HepG2 (cell line): ENCODE measurements around the gene TMEM236. TPM values are rescaled to one million over a fixed set of nuclear protein-coding genes. Genes with fewer than 3 reads are reported as not detected.

Experiments
- ATAC-seq: fragments of 200-7000 bp; cut with Tn5 transposase; 3 replicates; pipeline ENCODE4 v1.9.1; 2020; ENCODE audit warnings: mild to moderate bottlenecking, moderate library complexity
- Bru-seq: library from RNA; stranded (reverse); fragments of 400-500 nt; gene quantifications from one replicate; lab custom pipeline; 2021; lab: Mats Ljungman, UMichigan
- BruChase-seq, 2 experiments: library from RNA; stranded (reverse); fragments of 400-500 nt; gene quantifications; one replicate each; lab custom pipeline; 2021; lab: Mats Ljungman, UMichigan
- BruUV-seq: library from RNA; stranded (reverse); fragments of 400-500 nt; replicated peaks from 2 replicates; lab custom pipeline; 2021; lab: Mats Ljungman, UMichigan
- CTCF ChIA-PET: fragments of 300-600 bp; formaldehyde crosslinking; extraction: SDS; loops from one replicate; lab custom pipeline; 2021; ENCODE audit warnings: low total read pairs, inconsistent platforms, low intra/inter-chr PET ratio; lab: Yijun Ruan, JAX
- POLR2A ChIA-PET: fragments of 350-600 bp; sonication (Branson Sonifier 250); formaldehyde crosslinking; loops from one replicate; lab custom pipeline; 2020; ENCODE audit warnings: antibody characterized with exemption, inconsistent platforms; lab: Yijun Ruan, JAX
- DNase-seq: peaks from one replicate; pipeline ENCODE4 v3.0.0-alpha.2; 2015; ENCODE audit warnings: low spot score
- FAIRE-seq: peaks from 3 replicates; lab custom pipeline; 2011; peaks lifted over from hg19 to GRCh38; lab: Jason Lieb, UNC
- H2AFZ ChIP-seq: one replicate; pipeline ENCODE4 v1.6.1; 2011; ENCODE audit warnings: low read length, inconsistent platforms
- H3K27ac ChIP-seq: fragments of 300-600 bp; 3 replicates; pipeline ENCODE4 v1.8.0; 2011; ENCODE audit warnings: mixed run types, mild to moderate bottlenecking, mixed read lengths, low read length, inconsistent platforms; ENCODE audit not compliant: insufficient read depth; ENCODE audit errors: extremely low read length
- H3K27me3 ChIP-seq, 2 experiments: fragments of 200-600 bp in 1 of 2; 2 replicates in 1 of 2; 3 replicates in 1 of 2; pipeline versions ENCODE4 v1.6.0 to v1.8.0; 2011; ENCODE audit warnings: low read length in 2 of 2, mild to moderate bottlenecking in 2 of 2, moderate library complexity in 2 of 2, inconsistent platforms in 1 of 2; ENCODE audit not compliant: insufficient read depth in 2 of 2, control insufficient read depth in 1 of 2
- H3K36me3 ChIP-seq, 2 experiments: fragments of 200-600 bp in 1 of 2; replicated peaks in 1 of 2; 2 replicates in 1 of 2; 3 replicates in 1 of 2; pipeline versions ENCODE4 v1.5.1 to v1.8.0; 2011; ENCODE audit warnings: low read length in 2 of 2, inconsistent platforms in 1 of 2; ENCODE audit not compliant: insufficient read depth in 2 of 2, control insufficient read depth in 1 of 2
- H3K4me1 ChIP-seq: 2 replicates; pipeline ENCODE4 v1.5.1; 2012; ENCODE audit warnings: low read length, inconsistent platforms; ENCODE audit not compliant: insufficient read depth
- H3K4me2 ChIP-seq: 2 replicates; pipeline ENCODE4 v1.6.0; 2011; ENCODE audit warnings: low read depth, low read length, inconsistent platforms
- H3K4me3 ChIP-seq, 3 experiments: fragments of 200-600 bp in 1 of 3; sonication (generic), shearing (Covaris generic) in 1 of 3; replicated peaks in 1 of 3; 2 replicates each; pipeline ENCODE4 v1.5.1; 2011 to 2016; ENCODE audit warnings: low read length in 3 of 3, inconsistent platforms in 2 of 3, low read depth in 2 of 3, mild to moderate bottlenecking in 2 of 3, control low read depth in 1 of 3, mixed read lengths in 1 of 3; ENCODE audit not compliant: insufficient read depth in 1 of 3
- H3K79me2 ChIP-seq: one replicate; pipeline ENCODE4 v1.6.1; 2011; ENCODE audit warnings: low read length, inconsistent platforms; ENCODE audit not compliant: insufficient read depth
- H3K9ac ChIP-seq: 2 replicates; pipeline ENCODE4 v1.6.0; 2011; ENCODE audit warnings: mild to moderate bottlenecking, low read depth, low read length, inconsistent platforms; ENCODE audit not compliant: insufficient read depth
- H3K9me3 ChIP-seq: 2 replicates; pipeline ENCODE4 v1.5.1; 2012; ENCODE audit warnings: mild to moderate bottlenecking, low read length
- H4K20me1 ChIP-seq: 2 replicates; pipeline ENCODE4 v1.6.0; 2011; ENCODE audit warnings: inconsistent platforms, mild to moderate bottlenecking, low read length, moderate library complexity; ENCODE audit not compliant: insufficient read depth
- ADNP ChIP-seq: sonication (generic); formaldehyde crosslinking; IDR thresholded peaks from 2 replicates; pipeline ENCODE4 v1.4.0; 2020; ENCODE audit warnings: missing genetic modification reagents
- MAFF ChIP-seq: IDR thresholded peaks from 2 replicates; pipeline ENCODE4 v1.6.1; 2011; ENCODE audit warnings: low read depth, low read length, improper control_type of control experiment
- MAFK ChIP-seq, 2 experiments: IDR thresholded peaks in 1 of 2; conservative IDR thresholded peaks in 1 of 2; 2 replicates each; pipeline ENCODE4 v1.6.1; 2011; ENCODE audit warnings: improper control_type of control experiment in 2 of 2, low read length in 2 of 2
- ZNF136 ChIP-seq: sonication (generic); formaldehyde crosslinking; IDR thresholded peaks from 2 replicates; pipeline ENCODE4 v1.8.1; 2022; ENCODE audit warnings: low read depth, mild to moderate bottlenecking, moderate library complexity, missing genetic modification reagents
- ZNF7 ChIP-seq: IDR thresholded peaks from 2 replicates; pipeline ENCODE4 v1.6.1; 2016; ENCODE audit warnings: missing biosample characterization, missing genetic modification reagents
- ZSCAN12 ChIP-seq: sonication (generic); formaldehyde crosslinking; IDR thresholded peaks from 2 replicates; pipeline ENCODE4 v1.9.0; 2021; ENCODE audit warnings: mild to moderate bottlenecking, missing genetic modification reagents
- WGBS: methylation state at CpG from one replicate; pipeline ENCODE4 v1.1.6; 2017; ENCODE audit warnings: low lambda C conversion rate; 5-methylcytosine and 5-hydroxymethylcytosine counted together
- in situ Hi-C: cut with HindIII; loops from 2 replicates; pipeline ENCODE4 v1.10.0; 2017; ENCODE audit warnings: low pct_unique_long_range_greater_than_20kb; ENCODE audit not compliant: extremely low pct_ligation_motif_present
- intact Hi-C: fragments of 100-400 bp; cut with micrococcal nuclease; formaldehyde crosslinking; loops from one replicate; pipeline ENCODE4 v1.10.0; 2022; ENCODE audit not compliant: unreplicated experiment
- long read RNA-seq, 2 experiments: library from RNA in 1 of 2; library from polyadenylated mRNA in 1 of 2; stranded (forward) in 1 of 2; unstranded in 1 of 2; transcript quantifications; one replicate each; pipeline ENCODE4 v2.0.0, GENCODE V29; 2019 to 2022
- polyA minus RNA-seq, 3 experiments: library from RNA; depleted of rRNA, polyadenylated mRNA; stranded (reverse); fragments of >200 nt; gene quantifications; 2 replicates each; pipeline ENCODE4 v1.2.3, GENCODE V29; 2011; ENCODE audit warnings: low replicate concordance in 1 of 3
- polyA plus RNA-seq, 8 experiments: library from polyadenylated mRNA; depleted of rRNA in 3 of 8; stranded (reverse) in 7 of 8; unstranded in 1 of 8; fragments of >200 nt; fragmentation: Illumina TruSeq in 4 of 8; extraction: Trizol in 4 of 8; gene quantifications; 2 replicates each; pipeline versions ENCODE4 v1.2.1 to v1.2.3, GENCODE V29; 2011 to 2016; ENCODE audit warnings: low read depth in 4 of 8, missing spikeins in 1 of 8, mixed read lengths in 1 of 8; ENCODE audit not compliant: insufficient read depth in 1 of 8
- total RNA-seq, 5 experiments: library from RNA; depleted of rRNA; stranded (reverse); fragments of >200 nt; fragmentation: Illumina TruSeq; extraction: Trizol; gene quantifications; 2 replicates each; pipeline ENCODE4 v1.2.3, GENCODE V29; 2016; ENCODE audit warnings: low read depth in 1 of 5
- TF ChIP-seq, protein P1 (sequence below): sonication (generic); formaldehyde crosslinking; IDR thresholded peaks from 2 replicates; pipeline ENCODE4 v1.9.0; 2021; ENCODE audit warnings: missing genetic modification reagents, borderline replicate concordance

Gene TMEM236, protein sequence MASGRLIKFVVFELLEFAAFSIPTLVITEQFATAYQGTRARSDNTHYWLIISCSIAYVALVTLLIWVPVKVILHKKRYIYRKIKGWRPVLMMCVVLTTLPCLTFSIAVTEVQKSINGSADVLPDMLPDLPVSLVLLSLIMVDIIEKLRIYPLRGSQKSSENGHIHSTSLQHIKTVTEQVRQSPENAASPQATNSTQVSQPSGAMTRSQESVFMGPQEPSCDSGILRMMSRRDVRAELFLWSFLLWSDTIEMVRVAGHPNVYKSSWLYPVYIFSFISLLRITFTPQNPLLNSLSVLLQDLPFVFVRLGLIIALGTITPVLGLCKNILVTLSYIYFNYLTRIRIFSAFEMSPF
- total RNA-seq (2016; rRNA removed; fragmentation: Illumina TruSeq; extraction: Trizol) (0.04 TPM in 1 of 2 replicates, not detected in the other), polyA plus RNA-seq (2011; rRNA removed) (0.08 and 0.09 TPM in 2 replicates), polyA minus RNA-seq (2011; rRNA and poly(A)+ RNA removed; ENCODE audit: low replicate concordance) (0.09 TPM in 1 of 2 replicates, not detected in the other), Bru-seq, nascent RNA (percentile 22 among the genes with signal in this experiment), BruChase-seq, experiment 1, labeled RNA remaining after a 6-hour chase (percentile 40 among the genes with signal in this experiment), BruChase-seq, experiment 2, labeled RNA remaining after a 2-hour chase (percentile 43 among the genes with signal in this experiment)
- not detected in 2 replicates for total RNA-seq (2016; cell fraction: cytosol; rRNA removed; fragmentation: Illumina TruSeq; extraction: Trizol; ENCODE audit: low read depth)
- total RNA-seq (2016; cell fraction: insoluble cytoplasmic fraction; rRNA removed; fragmentation: Illumina TruSeq; extraction: Trizol) = 0.02 and 0.03 TPM in 2 replicates
- not detected in 2 replicates for total RNA-seq (2016; cell fraction: membrane; rRNA removed; fragmentation: Illumina TruSeq; extraction: Trizol)
- 0.06 TPM in 1 of 2 replicates, not detected in the other for total RNA-seq (2016; cell fraction: nucleus; rRNA removed; fragmentation: Illumina TruSeq; extraction: Trizol)
- 0.04 TPM in 2 replicates for polyA plus RNA-seq (2011; cell fraction: cytosol; rRNA removed)
- polyA plus RNA-seq (2011; cell fraction: nucleus; rRNA removed) = 0.16 TPM in 2 replicates
- 0.07 and 0.12 TPM in 2 replicates for polyA plus RNA-seq (2012)
- not detected in 2 replicates for polyA plus RNA-seq (2016; cell fraction: cytosol; fragmentation: Illumina TruSeq; extraction: Trizol; ENCODE audit: low read depth)
- polyA plus RNA-seq (2016; cell fraction: insoluble cytoplasmic fraction; fragmentation: Illumina TruSeq; extraction: Trizol; ENCODE audit: low read depth) = 0.04 TPM in 1 of 2 replicates, not detected in the other
- 0.02 TPM in 1 of 2 replicates, not detected in the other for polyA plus RNA-seq (2016; cell fraction: membrane; fragmentation: Illumina TruSeq; extraction: Trizol; ENCODE audit: low read depth)
- polyA plus RNA-seq (2016; cell fraction: nucleus; fragmentation: Illumina TruSeq; extraction: Trizol; ENCODE audit: insufficient read depth, low read depth) = 0.11 TPM in 1 of 2 replicates, not detected in the other
- polyA minus RNA-seq (2011; cell fraction: cytosol; rRNA and poly(A)+ RNA removed) = not detected in 2 replicates
- 0.25 and 0.52 TPM in 2 replicates for polyA minus RNA-seq (2011; cell fraction: nucleus; rRNA and poly(A)+ RNA removed)
- long read RNA-seq, experiment 1 = 0 reads
- long read RNA-seq, experiment 2 = 0 reads

GRCh38 chr10:17751781-17752445 lies at the start of gene TMEM236:
TSS of gene TMEM236 (plus strand) at chr10:17752201. CDS start at chr10:17752296, 95 bp downstream.
- TF ChIP-seq ZNF136 (CRISPR knock-in tag) = no peak
- no peak for TF ChIP-seq ZSCAN12 (CRISPR knock-in tag)
- TF ChIP-seq, protein P1, sequence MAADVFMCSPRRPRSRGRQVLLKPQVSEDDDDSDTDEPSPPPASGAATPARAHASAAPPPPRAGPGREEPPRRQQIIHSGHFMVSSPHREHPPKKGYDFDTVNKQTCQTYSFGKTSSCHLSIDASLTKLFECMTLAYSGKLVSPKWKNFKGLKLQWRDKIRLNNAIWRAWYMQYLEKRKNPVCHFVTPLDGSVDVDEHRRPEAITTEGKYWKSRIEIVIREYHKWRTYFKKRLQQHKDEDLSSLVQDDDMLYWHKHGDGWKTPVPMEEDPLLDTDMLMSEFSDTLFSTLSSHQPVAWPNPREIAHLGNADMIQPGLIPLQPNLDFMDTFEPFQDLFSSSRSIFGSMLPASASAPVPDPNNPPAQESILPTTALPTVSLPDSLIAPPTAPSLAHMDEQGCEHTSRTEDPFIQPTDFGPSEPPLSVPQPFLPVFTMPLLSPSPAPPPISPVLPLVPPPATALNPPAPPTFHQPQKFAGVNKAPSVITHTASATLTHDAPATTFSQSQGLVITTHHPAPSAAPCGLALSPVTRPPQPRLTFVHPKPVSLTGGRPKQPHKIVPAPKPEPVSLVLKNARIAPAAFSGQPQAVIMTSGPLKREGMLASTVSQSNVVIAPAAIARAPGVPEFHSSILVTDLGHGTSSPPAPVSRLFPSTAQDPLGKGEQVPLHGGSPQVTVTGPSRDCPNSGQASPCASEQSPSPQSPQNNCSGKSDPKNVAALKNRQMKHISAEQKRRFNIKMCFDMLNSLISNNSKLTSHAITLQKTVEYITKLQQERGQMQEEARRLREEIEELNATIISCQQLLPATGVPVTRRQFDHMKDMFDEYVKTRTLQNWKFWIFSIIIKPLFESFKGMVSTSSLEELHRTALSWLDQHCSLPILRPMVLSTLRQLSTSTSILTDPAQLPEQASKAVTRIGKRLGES (CRISPR knock-in tag) = no peak
- TF ChIP-seq ZNF7 (CRISPR knock-in tag) = 0 out of 2 replicates have a peak, but pooled peaks have one; percentile 42
- peak; percentile 52 for TF ChIP-seq MAFF
- TF ChIP-seq MAFK (conservative IDR thresholded peaks at IDR 0.05 in 1 of 2, IDR thresholded peaks at IDR 0.05 in 1 of 2; ENCODE audit: low read length in 2 of 2) = peak; percentile 31 to 75; a peak in 3 of 4 replicates
- TF ChIP-seq ADNP (CRISPR knock-in tag) = no peak
- ATAC-seq = no peak
- 1% methylated on average over 9 of the region's 9 CpGs for WGBS

More at GRCh38 chr10:17751781-17752445, at the start of gene TMEM236:
- Histone ChIP-seq H4K20me1 (no peaks in the 10 kb centered on the region), H3K4me2 (no peak within 1 kb of the TSS), H3K4me1 (peaks cover 20% of the 10 kb centered on the region), H3K4me3 (no peak within 1 kb of the TSS), H3K9ac (no peak within 1 kb of the TSS), H3K27me3 (no peaks in the 10 kb centered on the region; a peak in 1 of 5 replicates), H3K27ac (no peak within 1 kb of the TSS), H3K36me3 (no peaks in the 10 kb centered on the region), H3K79me2 (no peaks in the 10 kb centered on the region), H2AFZ (no peak within 1 kb of the TSS), H3K9me3 (no peaks in the 10 kb centered on the region)
- POLR2A ChIA-PET = no interaction called here
- FAIRE-seq = no peak
- intact Hi-C loops (no loop called here), in situ Hi-C loops (no loop called here)
- no peak for DNase-seq
- no TSS peak for BruUV-seq
- CTCF ChIA-PET = no interaction called here
